K562 (cell line): ENCODE measurements around the gene CST1. TPM values are rescaled to one million over a fixed set of nuclear protein-coding genes. Genes with fewer than 3 reads are reported as not detected.

ENCODE experiments used
- ATAC-seq: fragments of 200-7000 bp; cut with Tn5 transposase; 3 replicates; pipeline ENCODE4 v1.9.1; 2020; ENCODE audit warnings: moderate library complexity
- BruUV-seq: library from RNA; stranded (reverse); fragments of 400-500 nt; replicated peaks from 2 replicates; lab custom pipeline; 2021; lab: Mats Ljungman, UMichigan
- CTCF ChIA-PET: fragments of 300-600 bp; formaldehyde crosslinking; extraction: SDS; loops from one replicate; lab custom pipeline; 2021; ENCODE audit warnings: low intra/inter-chr PET ratio; lab: Yijun Ruan, JAX
- POLR2A ChIA-PET: fragments of 300-600, 350-650 bp; sonication (Branson Sonifier 250); formaldehyde crosslinking; extraction: SDS; loops from one replicate; lab custom pipeline; 2021; ENCODE audit warnings: antibody characterized with exemption, inconsistent platforms; lab: Yijun Ruan, JAX
- DNase-seq, 4 experiments: peaks; one replicate each; pipeline versions ENCODE4 v3.0.0 to v3.0.0-alpha.2; 2011 to 2018; ENCODE audit warnings: low spot score in 3 of 4, mixed read lengths in 3 of 4; ENCODE audit errors: extremely low read depth in 1 of 4
- FAIRE-seq: peaks from 2 replicates; lab custom pipeline; 2011; peaks lifted over from hg19 to GRCh38; lab: Jason Lieb, UNC
- H2AFZ ChIP-seq: 2 replicates; pipeline ENCODE4 v1.6.0; 2011; ENCODE audit warnings: low read depth, low read length, control low read depth, inconsistent platforms
- H3K27ac ChIP-seq: fragments of 200-600 bp; 3 replicates; pipeline ENCODE4 v1.8.0; 2011; ENCODE audit warnings: low read depth, mild to moderate bottlenecking, control low read depth, inconsistent platforms, low read length, moderate library complexity, mixed read lengths; ENCODE audit errors: extremely low read depth
- H3K27me3 ChIP-seq, 2 experiments: fragments of 300-600 bp in 1 of 2; 2 replicates in 1 of 2; 3 replicates in 1 of 2; pipeline versions ENCODE4 v1.6.0 to v1.8.0; 2011; ENCODE audit warnings: inconsistent platforms in 2 of 2, low read length in 2 of 2, mild to moderate bottlenecking in 1 of 2, mixed read lengths in 1 of 2, moderate library complexity in 1 of 2; ENCODE audit not compliant: control insufficient read depth in 2 of 2, insufficient read depth in 2 of 2
- H3K36me3 ChIP-seq: fragments of 300-600 bp; 3 replicates; pipeline ENCODE4 v1.8.0; 2011; ENCODE audit warnings: mild to moderate bottlenecking, low read length, inconsistent platforms; ENCODE audit not compliant: control insufficient read depth, insufficient read depth
- H3K4me1 ChIP-seq, 2 experiments: fragments of 200-600 bp in 1 of 2; replicated peaks in 1 of 2; 2 replicates in 1 of 2; 3 replicates in 1 of 2; pipeline versions ENCODE4 v1.5.1 to v1.8.0; 2011; ENCODE audit warnings: inconsistent platforms in 2 of 2, low read length in 2 of 2, mild to moderate bottlenecking in 1 of 2, mixed read lengths in 1 of 2, moderate library complexity in 1 of 2; ENCODE audit not compliant: control insufficient read depth in 2 of 2, insufficient read depth in 2 of 2
- H3K4me2 ChIP-seq: 2 replicates; pipeline ENCODE4 v1.6.1; 2011; ENCODE audit warnings: low read length, control low read depth, inconsistent platforms, mixed read lengths; ENCODE audit not compliant: insufficient read depth
- H3K4me3 ChIP-seq: fragments of 200-600 bp; sonication (generic), shearing (Covaris generic); 2 replicates; pipeline ENCODE4 v1.5.1; 2016; ENCODE audit warnings: control low read depth, inconsistent platforms
- H3K79me2 ChIP-seq: fragments of 200-600 bp; 3 replicates; pipeline ENCODE4 v1.8.0; 2011; ENCODE audit warnings: low read length, inconsistent platforms; ENCODE audit not compliant: control insufficient read depth, insufficient read depth
- H3K9ac ChIP-seq, 2 experiments: 2 replicates each; pipeline versions ENCODE4 v1.6.0 to v1.6.1; 2011; ENCODE audit warnings: low read depth in 2 of 2, low read length in 2 of 2, control low read depth in 1 of 2, inconsistent platforms in 1 of 2, mild to moderate bottlenecking in 1 of 2, mixed read lengths in 1 of 2; ENCODE audit not compliant: insufficient read depth in 1 of 2
- H3K9me1 ChIP-seq: one replicate; pipeline ENCODE4 v1.6.0; 2011; ENCODE audit warnings: inconsistent platforms, mild to moderate bottlenecking, low read length, moderate library complexity; ENCODE audit not compliant: control insufficient read depth, insufficient read depth
- H3K9me3 ChIP-seq: replicated peaks from 2 replicates; pipeline ENCODE4 v1.5.1; 2011; ENCODE audit warnings: low read depth, low read length, inconsistent platforms; ENCODE audit not compliant: control insufficient read depth, insufficient read depth
- H4K20me1 ChIP-seq: replicated peaks from 2 replicates; pipeline ENCODE4 v1.6.1; 2011; ENCODE audit warnings: low read length, inconsistent platforms, mixed read lengths; ENCODE audit not compliant: control insufficient read depth, insufficient read depth
- FOXA3 ChIP-seq, 2 experiments: fragments of 450-650 bp in 1 of 2; sonication (generic) in 1 of 2; formaldehyde crosslinking; IDR thresholded peaks in 1 of 2; conservative IDR thresholded peaks in 1 of 2; 2 replicates each; pipeline versions ENCODE4 v1.4.0 to v1.8.0; 2020 to 2022; ENCODE audit warnings: mild to moderate bottlenecking in 2 of 2, missing genetic modification reagents in 1 of 2
- HDAC6 ChIP-seq: IDR thresholded peaks from 2 replicates; pipeline ENCODE4 v1.6.1; 2012; ENCODE audit warnings: low read depth, mild to moderate bottlenecking, control low read depth, inconsistent platforms, low read length, moderate library complexity
- HDGF ChIP-seq: fragments of 450-650 bp; IDR thresholded peaks from 2 replicates; pipeline ENCODE4 v1.6.1; 2016
- NCOA2 ChIP-seq, 2 experiments: fragments of 450-650 bp; IDR thresholded peaks; 2 replicates each; pipeline ENCODE4 v1.6.1; 2018; ENCODE audit warnings: mild to moderate bottlenecking in 2 of 2, moderate library complexity in 1 of 2; ENCODE audit not compliant: partially characterized antibody in 2 of 2
- NEUROD1 ChIP-seq: fragments of 150-350 bp; IDR thresholded peaks from 2 replicates; pipeline ENCODE4 v1.6.1; 2014; ENCODE audit warnings: borderline replicate concordance, low read length, low read depth; ENCODE audit not compliant: partially characterized antibody
- RAD21 ChIP-seq, 2 experiments: fragments of 250-450 bp in 1 of 2; fragments of 450-650 bp in 1 of 2; sonication (Bioruptor Pico) in 1 of 2; formaldehyde crosslinking in 1 of 2; IDR thresholded peaks in 1 of 2; conservative IDR thresholded peaks in 1 of 2; 2 replicates each; pipeline versions ENCODE4 v1.4.0 to v1.8.0; 2020 to 2022; ENCODE audit warnings: mild to moderate bottlenecking in 2 of 2, moderate library complexity in 1 of 2
- SIRT6 ChIP-seq: IDR thresholded peaks from one replicate; pipeline ENCODE4 v1.6.1; 2012; ENCODE audit warnings: low read depth, mild to moderate bottlenecking, control low read depth, inconsistent platforms, low read length, moderate library complexity
- SIX5 ChIP-seq, 2 experiments: IDR thresholded peaks; 2 replicates each; pipeline ENCODE4 v1.6.1; 2011; ENCODE audit warnings: low read length in 2 of 2, borderline replicate concordance in 1 of 2, low read depth in 1 of 2, mild to moderate bottlenecking in 1 of 2, moderate library complexity in 1 of 2; ENCODE audit not compliant: insufficient read depth in 1 of 2
- TAF15 ChIP-seq: fragments of 200-400 bp; formaldehyde crosslinking; IDR thresholded peaks from 2 replicates; pipeline ENCODE4 v1.6.1; 2017; ENCODE audit warnings: mild to moderate bottlenecking, low read depth, low read length, moderate library complexity
- ZNF124 ChIP-seq: sonication (generic); formaldehyde crosslinking; IDR thresholded peaks from 2 replicates; pipeline ENCODE4 v1.8.1; 2022; ENCODE audit warnings: missing genetic modification reagents
- ZNF551 ChIP-seq: fragments of 250-450 bp; sonication (Bioruptor Pico); IDR thresholded peaks from 2 replicates; pipeline ENCODE4 v1.5.0; 2021; ENCODE audit warnings: mild to moderate bottlenecking, moderate library complexity
- ZNF778 ChIP-seq: fragments of 450-650 bp; formaldehyde crosslinking; IDR thresholded peaks from 2 replicates; pipeline ENCODE4 v1.4.0; 2020; ENCODE audit warnings: mild to moderate bottlenecking, moderate library complexity
- WGBS: fragments of 100-300 bp; shearing (Covaris generic); methylation state at CpG from one replicate; pipeline ENCODE4 v1.1.6; 2016; ENCODE audit warnings: low coverage, mixed read lengths; ENCODE audit not compliant: insufficient coverage; ENCODE audit errors: missing lambda C conversion rate; 5-methylcytosine and 5-hydroxymethylcytosine counted together
- in situ Hi-C: fragments of 300-500 bp; cut with MboI; formaldehyde crosslinking; loops from 4 replicates; pipeline ENCODE4 v1.15.0; 2018; ENCODE audit warnings: inconsistent platforms, mixed read lengths
- intact Hi-C: fragments of 100-400 bp; cut with micrococcal nuclease; formaldehyde crosslinking; loops from 2 replicates; pipeline ENCODE4 v1.14.2; 2022
- polyA plus RNA-seq, 8 experiments: library from polyadenylated mRNA; depleted of rRNA in 4 of 8; stranded (reverse) in 5 of 8; unstranded in 3 of 8; fragments of >200 nt; fragmentation: Nextera tagmentation in 2 of 8; fragmentation: Illumina TruSeq in 1 of 8; extraction: Ambion mirVana in 2 of 8; extraction: Trizol in 1 of 8; gene quantifications; 2 replicates each; pipeline versions ENCODE4 v1.2.1 to v1.2.3, GENCODE V29; 2011 to 2014; ENCODE audit warnings: inconsistent platforms in 1 of 8, missing spikeins in 1 of 8
- total RNA-seq, 7 experiments: library from RNA; depleted of rRNA in 6 of 7; stranded (reverse); fragments of >200 nt in 6 of 7; fragmentation: Illumina TruSeq in 2 of 7; extraction: Trizol in 2 of 7; gene quantifications; 2 replicates each; pipeline versions ENCODE4 v1.2.1 to v1.2.3, GENCODE V29; 2011 to 2021; ENCODE audit warnings: low replicate concordance in 1 of 7
- TF ChIP-seq, protein P1 (sequence below): sonication (generic); formaldehyde crosslinking; IDR thresholded peaks from 2 replicates; pipeline ENCODE4 v1.8.1; 2023; ENCODE audit warnings: missing genetic modification reagents, mild to moderate bottlenecking, borderline replicate concordance
- TF ChIP-seq, protein P2 (sequence below): fragments of 250-450 bp; sonication (Bioruptor Pico); IDR thresholded peaks from 2 replicates; pipeline ENCODE4 v1.5.0; 2021
- TF ChIP-seq, protein P3 (sequence below): fragments of 150-350 bp; conservative IDR thresholded peaks from 2 replicates; pipeline ENCODE4 v1.6.1; 2014; ENCODE audit warnings: low read length

Gene CST1
- total and polyA plus RNA-seq, 9 of the 15 experiments (the other 6 are each of a cell fraction or from before 2014, with no cell fraction given) = not detected

- Histone ChIP-seq H3K4me1 (no peaks in the 10 kb centered on the region), H3K9me3 (no peaks in the 10 kb centered on the region), H3K27me3 (no peaks in the 10 kb centered on the region), H3K9me1 (no peaks in the 10 kb centered on the region), H3K9ac (no peak overlapping the region), H3K27ac (no peak overlapping the region), H3K4me3 (no peak overlapping the region), H4K20me1 (no peaks in the 10 kb centered on the region), H2AFZ (no peak overlapping the region), H3K36me3 (no peaks in the 10 kb centered on the region), H3K4me2 (no peak overlapping the region), H3K79me2 (no peaks in the 10 kb centered on the region)
- CTCF ChIA-PET = no interaction called here
- TF ChIP-seq RAD21 (CRISPR knock-in tag; conservative IDR thresholded peaks at IDR 0.05 in 1 of 2, IDR thresholded peaks at IDR 0.05 in 1 of 2) = no peak
- no peak for TF ChIP-seq FOXA3 (CRISPR knock-in tag; conservative IDR thresholded peaks at IDR 0.05 in 1 of 2, IDR thresholded peaks at IDR 0.05 in 1 of 2)
- TF ChIP-seq, protein P1, sequence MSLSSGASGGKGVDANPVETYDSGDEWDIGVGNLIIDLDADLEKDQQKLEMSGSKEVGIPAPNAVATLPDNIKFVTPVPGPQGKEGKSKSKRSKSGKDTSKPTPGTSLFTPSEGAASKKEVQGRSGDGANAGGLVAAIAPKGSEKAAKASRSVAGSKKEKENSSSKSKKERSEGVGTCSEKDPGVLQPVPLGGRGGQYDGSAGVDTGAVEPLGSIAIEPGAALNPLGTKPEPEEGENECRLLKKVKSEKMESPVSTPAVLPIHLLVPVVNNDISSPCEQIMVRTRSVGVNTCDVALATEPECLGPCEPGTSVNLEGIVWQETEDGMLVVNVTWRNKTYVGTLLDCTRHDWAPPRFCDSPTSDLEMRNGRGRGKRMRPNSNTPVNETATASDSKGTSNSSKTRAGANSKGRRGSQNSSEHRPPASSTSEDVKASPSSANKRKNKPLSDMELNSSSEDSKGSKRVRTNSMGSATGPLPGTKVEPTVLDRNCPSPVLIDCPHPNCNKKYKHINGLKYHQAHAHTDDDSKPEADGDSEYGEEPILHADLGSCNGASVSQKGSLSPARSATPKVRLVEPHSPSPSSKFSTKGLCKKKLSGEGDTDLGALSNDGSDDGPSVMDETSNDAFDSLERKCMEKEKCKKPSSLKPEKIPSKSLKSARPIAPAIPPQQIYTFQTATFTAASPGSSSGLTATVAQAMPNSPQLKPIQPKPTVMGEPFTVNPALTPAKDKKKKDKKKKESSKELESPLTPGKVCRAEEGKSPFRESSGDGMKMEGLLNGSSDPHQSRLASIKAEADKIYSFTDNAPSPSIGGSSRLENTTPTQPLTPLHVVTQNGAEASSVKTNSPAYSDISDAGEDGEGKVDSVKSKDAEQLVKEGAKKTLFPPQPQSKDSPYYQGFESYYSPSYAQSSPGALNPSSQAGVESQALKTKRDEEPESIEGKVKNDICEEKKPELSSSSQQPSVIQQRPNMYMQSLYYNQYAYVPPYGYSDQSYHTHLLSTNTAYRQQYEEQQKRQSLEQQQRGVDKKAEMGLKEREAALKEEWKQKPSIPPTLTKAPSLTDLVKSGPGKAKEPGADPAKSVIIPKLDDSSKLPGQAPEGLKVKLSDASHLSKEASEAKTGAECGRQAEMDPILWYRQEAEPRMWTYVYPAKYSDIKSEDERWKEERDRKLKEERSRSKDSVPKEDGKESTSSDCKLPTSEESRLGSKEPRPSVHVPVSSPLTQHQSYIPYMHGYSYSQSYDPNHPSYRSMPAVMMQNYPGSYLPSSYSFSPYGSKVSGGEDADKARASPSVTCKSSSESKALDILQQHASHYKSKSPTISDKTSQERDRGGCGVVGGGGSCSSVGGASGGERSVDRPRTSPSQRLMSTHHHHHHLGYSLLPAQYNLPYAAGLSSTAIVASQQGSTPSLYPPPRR (CRISPR knock-in tag) = no peak
- TF ChIP-seq HDAC6 = no peak
- no peak for TF ChIP-seq NEUROD1
- TF ChIP-seq, protein P2, sequence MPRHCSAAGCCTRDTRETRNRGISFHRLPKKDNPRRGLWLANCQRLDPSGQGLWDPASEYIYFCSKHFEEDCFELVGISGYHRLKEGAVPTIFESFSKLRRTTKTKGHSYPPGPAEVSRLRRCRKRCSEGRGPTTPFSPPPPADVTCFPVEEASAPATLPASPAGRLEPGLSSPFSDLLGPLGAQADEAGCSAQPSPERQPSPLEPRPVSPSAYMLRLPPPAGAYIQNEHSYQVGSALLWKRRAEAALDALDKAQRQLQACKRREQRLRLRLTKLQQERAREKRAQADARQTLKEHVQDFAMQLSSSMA = no peak
- TF ChIP-seq ZNF124 (CRISPR knock-in tag) = no peak
- no peak for TF ChIP-seq SIRT6
- TF ChIP-seq SIX5 (IDR thresholded peaks at IDR 0.05; ENCODE audit: borderline replicate concordance in 1 of 2, insufficient read depth in 1 of 2, low read depth in 1 of 2, low read length in 2 of 2) = no peak
- TF ChIP-seq NCOA2 (IDR thresholded peaks at IDR 0.05; ENCODE audit: partially characterized antibody in 2 of 2) = no peak
- TF ChIP-seq, protein P3, sequence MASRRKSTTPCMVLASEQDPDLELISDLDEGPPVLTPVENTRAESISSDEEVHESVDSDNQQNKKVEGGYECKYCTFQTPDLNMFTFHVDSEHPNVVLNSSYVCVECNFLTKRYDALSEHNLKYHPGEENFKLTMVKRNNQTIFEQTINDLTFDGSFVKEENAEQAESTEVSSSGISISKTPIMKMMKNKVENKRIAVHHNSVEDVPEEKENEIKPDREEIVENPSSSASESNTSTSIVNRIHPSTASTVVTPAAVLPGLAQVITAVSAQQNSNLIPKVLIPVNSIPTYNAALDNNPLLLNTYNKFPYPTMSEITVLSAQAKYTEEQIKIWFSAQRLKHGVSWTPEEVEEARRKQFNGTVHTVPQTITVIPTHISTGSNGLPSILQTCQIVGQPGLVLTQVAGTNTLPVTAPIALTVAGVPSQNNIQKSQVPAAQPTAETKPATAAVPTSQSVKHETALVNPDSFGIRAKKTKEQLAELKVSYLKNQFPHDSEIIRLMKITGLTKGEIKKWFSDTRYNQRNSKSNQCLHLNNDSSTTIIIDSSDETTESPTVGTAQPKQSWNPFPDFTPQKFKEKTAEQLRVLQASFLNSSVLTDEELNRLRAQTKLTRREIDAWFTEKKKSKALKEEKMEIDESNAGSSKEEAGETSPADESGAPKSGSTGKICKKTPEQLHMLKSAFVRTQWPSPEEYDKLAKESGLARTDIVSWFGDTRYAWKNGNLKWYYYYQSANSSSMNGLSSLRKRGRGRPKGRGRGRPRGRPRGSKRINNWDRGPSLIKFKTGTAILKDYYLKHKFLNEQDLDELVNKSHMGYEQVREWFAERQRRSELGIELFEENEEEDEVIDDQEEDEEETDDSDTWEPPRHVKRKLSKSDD = no peak
- TF ChIP-seq ZNF778 (CRISPR knock-in tag) = no peak
- no peak for TF ChIP-seq ZNF551
- TF ChIP-seq TAF15 = no peak
- no peak for TF ChIP-seq HDGF
- BruUV-seq = no TSS peak
- ATAC-seq = no peak
- in situ Hi-C loops (no loop called here), intact Hi-C loops (no loop called here)
- 0% methylated on average over 3 of the region's 3 CpGs for WGBS
- FAIRE-seq = no peak
- DNase-seq = no peak
- POLR2A ChIA-PET = no interaction called here
Measured at GRCh38 chr20:23753194-23753548, 2.4 kb upstream of the CST1 start.
